SK-N-SH (cell line): Measurements from ENCODE around the gene ATP1B1.

Experiments
- RFX5 ChIP-seq: IDR thresholded peaks from 2 replicates; pipeline ENCODE4 v1.6.1; 2012; ENCODE audit warnings: mild to moderate bottlenecking, improper control_type of control experiment, low read length
- SIN3A ChIP-seq: IDR thresholded peaks from 2 replicates; pipeline ENCODE4 v1.6.1; 2012; ENCODE audit warnings: low read depth, mild to moderate bottlenecking, low read length, moderate library complexity, borderline replicate concordance
- TF ChIP-seq, protein P1 (sequence below): fragments of 200-600 bp; sonication (generic); IDR thresholded peaks from 2 replicates; pipeline ENCODE4 v1.6.1; 2017; ENCODE audit warnings: antibody characterized with exemption, mild to moderate bottlenecking, moderate library complexity

- TF ChIP-seq SIN3A, result no peak
- TF ChIP-seq, protein P1, sequence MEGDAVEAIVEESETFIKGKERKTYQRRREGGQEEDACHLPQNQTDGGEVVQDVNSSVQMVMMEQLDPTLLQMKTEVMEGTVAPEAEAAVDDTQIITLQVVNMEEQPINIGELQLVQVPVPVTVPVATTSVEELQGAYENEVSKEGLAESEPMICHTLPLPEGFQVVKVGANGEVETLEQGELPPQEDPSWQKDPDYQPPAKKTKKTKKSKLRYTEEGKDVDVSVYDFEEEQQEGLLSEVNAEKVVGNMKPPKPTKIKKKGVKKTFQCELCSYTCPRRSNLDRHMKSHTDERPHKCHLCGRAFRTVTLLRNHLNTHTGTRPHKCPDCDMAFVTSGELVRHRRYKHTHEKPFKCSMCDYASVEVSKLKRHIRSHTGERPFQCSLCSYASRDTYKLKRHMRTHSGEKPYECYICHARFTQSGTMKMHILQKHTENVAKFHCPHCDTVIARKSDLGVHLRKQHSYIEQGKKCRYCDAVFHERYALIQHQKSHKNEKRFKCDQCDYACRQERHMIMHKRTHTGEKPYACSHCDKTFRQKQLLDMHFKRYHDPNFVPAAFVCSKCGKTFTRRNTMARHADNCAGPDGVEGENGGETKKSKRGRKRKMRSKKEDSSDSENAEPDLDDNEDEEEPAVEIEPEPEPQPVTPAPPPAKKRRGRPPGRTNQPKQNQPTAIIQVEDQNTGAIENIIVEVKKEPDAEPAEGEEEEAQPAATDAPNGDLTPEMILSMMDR, result no peak
- no peak for TF ChIP-seq RFX5
Measured at GRCh38 chr1:169133228-169133576, 26.7 kb downstream of the ATP1B1 start.
